Measurements from ENCODE around the gene NRDE2.

Gene NRDE2

GRCh38 chr14:90275458-90275814 lies 56.3 kb downstream of the NRDE2 start:
- no peak overlapping the region for H3K4me3 ChIP-seq (replicated peaks in 1 of 2; ENCODE audit: low read depth in 2 of 2, low read length in 2 of 2)
- TF ChIP-seq, protein P1, sequence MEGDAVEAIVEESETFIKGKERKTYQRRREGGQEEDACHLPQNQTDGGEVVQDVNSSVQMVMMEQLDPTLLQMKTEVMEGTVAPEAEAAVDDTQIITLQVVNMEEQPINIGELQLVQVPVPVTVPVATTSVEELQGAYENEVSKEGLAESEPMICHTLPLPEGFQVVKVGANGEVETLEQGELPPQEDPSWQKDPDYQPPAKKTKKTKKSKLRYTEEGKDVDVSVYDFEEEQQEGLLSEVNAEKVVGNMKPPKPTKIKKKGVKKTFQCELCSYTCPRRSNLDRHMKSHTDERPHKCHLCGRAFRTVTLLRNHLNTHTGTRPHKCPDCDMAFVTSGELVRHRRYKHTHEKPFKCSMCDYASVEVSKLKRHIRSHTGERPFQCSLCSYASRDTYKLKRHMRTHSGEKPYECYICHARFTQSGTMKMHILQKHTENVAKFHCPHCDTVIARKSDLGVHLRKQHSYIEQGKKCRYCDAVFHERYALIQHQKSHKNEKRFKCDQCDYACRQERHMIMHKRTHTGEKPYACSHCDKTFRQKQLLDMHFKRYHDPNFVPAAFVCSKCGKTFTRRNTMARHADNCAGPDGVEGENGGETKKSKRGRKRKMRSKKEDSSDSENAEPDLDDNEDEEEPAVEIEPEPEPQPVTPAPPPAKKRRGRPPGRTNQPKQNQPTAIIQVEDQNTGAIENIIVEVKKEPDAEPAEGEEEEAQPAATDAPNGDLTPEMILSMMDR (IDR thresholded peaks at IDR 0.05; ENCODE audit: low read depth, low read length) = no peak
- no peak for DNase-seq (ENCODE audit: low read depth in 2 of 2)

- peak; percentile 75 to 86 for DNase-seq (ENCODE audit: low read depth in 2 of 2)
- no peak overlapping the region for H3K4me3 ChIP-seq (replicated peaks in 1 of 2; ENCODE audit: low read depth in 2 of 2, low read length in 2 of 2)
- TF ChIP-seq, protein P1 (IDR thresholded peaks at IDR 0.05; ENCODE audit: low read depth, low read length) = no peak
Observed at GRCh38 chr14:90274808-90275457, 56.8 kb downstream of the NRDE2 start.

- TF ChIP-seq, protein P1 (IDR thresholded peaks at IDR 0.05; ENCODE audit: low read depth, low read length) = peak; percentile 15
- DNase-seq (ENCODE audit: low read depth in 2 of 2) = no peak
- H3K4me3 ChIP-seq (replicated peaks in 1 of 2; ENCODE audit: low read depth in 2 of 2, low read length in 2 of 2) = no peak overlapping the region
Observed at GRCh38 chr14:90274019-90274418, 57.7 kb downstream of the NRDE2 start.

- TF ChIP-seq, protein P1 (IDR thresholded peaks at IDR 0.05; ENCODE audit: low read depth, low read length) = no peak
- DNase-seq (ENCODE audit: low read depth in 2 of 2) = peak in 1 of 2 donors; percentile 21
- H3K4me3 ChIP-seq (replicated peaks in 1 of 2; ENCODE audit: low read depth in 2 of 2, low read length in 2 of 2) = no peak overlapping the region
Observed at GRCh38 chr14:90273532-90273931, 58.2 kb downstream of the NRDE2 start.

- TF ChIP-seq, protein P1 (IDR thresholded peaks at IDR 0.05; ENCODE audit: low read depth, low read length) = no peak
- H3K4me3 ChIP-seq (replicated peaks in 1 of 2; ENCODE audit: low read depth in 2 of 2, low read length in 2 of 2) = no peak overlapping the region
- no peak for DNase-seq (ENCODE audit: low read depth in 2 of 2)
Observed at GRCh38 chr14:90272523-90272922, 59.2 kb downstream of the NRDE2 start.

DNA sequence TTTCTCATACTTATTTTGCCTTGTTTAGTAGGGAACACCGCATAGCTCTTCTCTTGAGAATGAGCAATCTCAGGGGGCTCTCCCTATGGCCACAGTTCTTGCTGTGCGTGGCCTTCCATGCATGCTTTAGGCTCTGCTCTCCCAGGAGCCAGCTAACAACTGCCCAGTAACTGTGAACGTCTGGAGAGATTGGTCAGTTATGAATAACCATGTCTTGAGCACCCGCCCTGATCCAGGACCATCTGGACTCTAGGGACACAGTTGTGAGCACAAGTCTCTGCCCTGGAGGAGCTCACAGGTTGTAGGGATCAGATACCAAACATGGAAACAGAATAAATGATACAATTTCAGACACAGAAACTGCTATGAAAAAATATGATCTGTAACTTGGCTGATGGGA lies 63.3 kb downstream of the NRDE2 start:
- TF ChIP-seq, protein P1 (IDR thresholded peaks at IDR 0.05; ENCODE audit: low read depth, low read length) = no peak
- no peak for DNase-seq (ENCODE audit: low read depth in 2 of 2)
- H3K4me3 ChIP-seq (replicated peaks in 1 of 2; ENCODE audit: low read depth in 2 of 2, low read length in 2 of 2) = no peak overlapping the region
